ENCODE results near the gene USP34.
"Not testable (repeated sequence)": the region's sequence is repeated elsewhere in the genome, so short reads cannot be mapped to it uniquely, and the experiment has no call there.

Gene USP34

DNA sequence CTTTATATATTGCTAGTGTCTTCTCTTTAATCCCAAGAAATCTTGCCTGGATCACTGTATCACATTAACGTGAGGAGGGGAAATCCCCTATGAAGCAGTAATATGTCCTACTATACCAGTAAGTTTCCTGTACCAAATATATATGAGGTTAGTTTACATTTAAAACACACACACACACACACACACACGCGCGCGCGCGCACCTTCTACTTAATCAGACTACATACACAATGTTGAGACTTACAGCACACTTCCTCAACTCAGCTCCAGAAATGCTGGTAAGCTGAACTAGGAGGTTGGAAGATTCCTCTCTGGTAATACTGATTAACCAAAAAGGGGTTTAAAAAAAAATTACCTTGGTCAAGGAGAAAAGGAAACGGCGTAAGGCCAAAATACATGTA lies 49.3 kb downstream of the USP34 start:
- no peak for DNase-seq

GRCh38 chr2:61420991-61421544 lies 49.8 kb downstream of the USP34 start:
- no peak for DNase-seq

DNA sequence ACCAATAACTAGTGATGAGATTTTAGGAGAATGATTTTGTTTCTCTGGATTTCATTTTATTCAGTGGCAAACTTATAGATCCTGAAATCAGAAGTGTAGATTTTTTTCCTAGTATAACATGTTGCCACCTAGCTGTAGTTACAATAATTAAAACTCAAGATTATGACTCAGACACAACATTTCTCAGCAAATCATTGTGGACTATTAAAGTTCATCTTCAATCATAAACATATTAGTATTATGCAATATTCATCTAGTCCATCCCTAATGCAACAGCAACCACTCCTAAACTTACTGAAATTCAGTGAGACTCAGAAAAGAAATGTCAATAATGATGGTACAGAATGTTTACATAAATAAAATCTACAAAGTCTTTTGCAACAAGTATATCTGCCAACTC lies 51.3 kb downstream of the USP34 start:
- no peak for DNase-seq

DNA sequence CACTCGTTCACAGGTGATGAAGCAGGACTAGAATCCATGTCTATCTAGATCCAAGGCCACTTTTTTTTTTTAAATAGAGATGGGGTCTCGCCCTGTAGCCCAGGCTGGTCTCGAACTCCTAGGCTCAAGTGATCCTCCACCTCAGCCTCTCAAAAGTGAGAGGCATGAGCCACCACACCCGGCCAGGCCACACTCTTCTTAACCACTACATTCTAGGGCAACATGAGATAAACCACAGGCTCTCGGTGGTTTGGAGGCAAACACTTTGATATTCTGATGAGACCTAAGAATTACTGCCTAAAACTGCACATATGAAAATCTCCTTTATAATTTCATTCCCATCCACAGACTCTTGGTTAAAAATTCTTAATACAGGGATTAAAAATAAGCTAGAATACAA lies 51.8 kb downstream of the USP34 start:
- no peak for DNase-seq

- DNase-seq: no peak
Observed at GRCh38 chr2:61416871-61417645, 53.8 kb downstream of the USP34 start.

GRCh38 chr2:61415265-61415664 lies 55.6 kb downstream of the USP34 start:
- DNase-seq: no peak

DNA sequence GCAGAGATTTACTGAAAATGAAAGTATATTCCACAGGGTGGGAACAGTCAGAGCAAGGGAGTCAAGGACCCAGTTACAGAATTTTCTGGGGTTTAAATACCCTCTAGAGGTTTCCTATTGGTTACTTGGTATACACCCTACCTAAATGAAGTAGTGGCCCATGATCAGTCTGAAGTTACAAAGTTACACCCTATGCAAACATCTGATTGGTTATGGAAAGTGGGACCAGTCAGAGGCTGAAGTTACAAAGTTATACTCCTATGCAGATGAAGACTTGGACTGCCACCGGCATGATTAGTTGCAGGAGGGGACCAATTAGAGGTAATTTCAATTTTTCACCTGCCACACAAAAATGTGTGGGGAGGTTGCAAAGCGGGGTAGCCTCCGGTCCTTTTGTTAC lies 56.2 kb downstream of the USP34 start:
- no peak for DNase-seq

GRCh38 chr2:61411109-61411508 lies 59.8 kb downstream of the USP34 start:
- no peak for DNase-seq

DNA sequence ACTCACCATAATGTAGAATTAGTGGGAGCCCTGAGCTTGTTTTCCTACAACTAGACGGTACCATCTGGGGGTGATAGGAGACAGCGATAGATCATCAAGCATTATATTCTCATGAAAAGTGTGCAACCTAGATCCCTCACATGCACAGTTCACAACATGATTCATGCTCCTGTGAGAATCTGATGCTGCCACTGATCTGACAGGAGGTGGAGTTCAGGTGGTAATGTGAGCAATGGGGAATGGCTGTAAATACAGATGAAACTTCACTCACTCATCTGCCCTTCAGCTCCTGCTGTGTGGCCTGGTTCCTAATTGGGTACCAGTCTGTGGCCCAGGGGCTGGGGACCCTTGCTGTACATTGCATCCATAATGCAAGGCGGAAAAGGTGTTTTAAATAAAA lies 60.7 kb downstream of the USP34 start:
- no peak for DNase-seq

DNA sequence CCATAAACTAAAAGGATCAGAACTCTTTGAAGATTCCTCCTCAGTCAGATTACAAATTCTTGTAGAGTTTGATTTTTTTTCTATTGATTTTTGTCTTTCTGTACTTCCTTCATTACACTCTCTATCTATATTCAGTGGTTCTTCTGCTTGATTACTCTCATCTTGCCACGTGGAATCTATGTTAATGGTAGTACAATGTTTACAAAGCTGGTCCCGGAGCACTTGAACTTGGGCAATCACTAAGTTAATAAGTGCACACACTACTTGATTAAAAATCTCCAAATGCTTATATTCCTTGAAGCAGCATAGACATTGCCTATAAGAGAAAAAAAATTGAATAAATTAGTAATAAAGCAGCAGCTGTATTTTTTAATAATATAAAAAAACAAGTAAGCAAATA lies 65.1 kb downstream of the USP34 start:
- DNase-seq: no peak

- DNase-seq: no peak
Observed at GRCh38 chr2:61404438-61404837, 66.4 kb downstream of the USP34 start.

DNA sequence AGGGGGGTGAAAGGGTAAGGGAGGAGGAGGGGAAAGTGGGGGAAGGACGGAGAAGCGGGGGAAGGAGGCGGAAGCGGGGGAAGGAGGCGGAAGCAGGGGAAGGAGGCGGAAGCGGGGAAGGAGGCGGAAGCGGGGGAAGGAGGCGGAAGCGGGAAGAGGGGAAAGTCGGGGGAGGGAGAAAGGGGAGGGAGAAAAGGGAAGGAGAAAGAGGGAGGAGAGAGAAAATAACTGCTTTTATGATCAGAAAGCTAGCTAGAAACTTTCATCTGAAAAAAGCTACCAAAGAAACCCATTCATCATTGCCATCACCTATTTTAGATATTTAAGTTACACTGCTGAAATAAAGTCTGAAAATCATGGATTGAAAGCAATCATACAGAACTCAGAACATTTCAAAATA lies 72.5 kb downstream of the USP34 start:
- no peak for DNase-seq

GRCh38 chr2:61396005-61396404 lies 74.9 kb downstream of the USP34 start:
- DNase-seq: no peak

GRCh38 chr2:61387588-61387987 lies 83.3 kb downstream of the USP34 start:
- not testable (repeated sequence) for DNase-seq

GRCh38 chr2:61380882-61381197 lies 90.0 kb downstream of the USP34 start:
- DNase-seq: not testable (repeated sequence)

GRCh38 chr2:61380056-61380881 lies 90.6 kb downstream of the USP34 start:
- no peak for DNase-seq

DNA sequence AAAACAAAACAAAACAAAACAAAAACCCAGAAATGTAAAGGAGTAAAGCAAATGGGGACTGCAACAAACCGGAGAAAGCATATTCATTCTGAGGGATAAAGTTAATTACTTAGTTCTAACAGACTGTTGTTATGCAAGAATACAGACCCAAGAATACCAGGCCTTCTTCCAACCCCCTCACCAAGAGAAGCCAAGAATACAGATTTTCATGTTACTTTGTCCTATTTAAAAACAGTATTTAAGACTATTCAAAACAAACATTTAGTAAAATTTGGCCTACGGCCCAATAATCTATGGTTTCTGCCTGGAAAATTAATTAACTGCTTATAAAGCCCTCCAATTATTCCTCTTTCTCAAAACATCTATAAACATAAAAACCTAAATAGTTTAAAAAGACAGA lies 91.4 kb downstream of the USP34 start:
- DNase-seq: no peak

GRCh38 chr2:61378281-61378680 lies 92.6 kb downstream of the USP34 start:
- DNase-seq: no peak

DNA sequence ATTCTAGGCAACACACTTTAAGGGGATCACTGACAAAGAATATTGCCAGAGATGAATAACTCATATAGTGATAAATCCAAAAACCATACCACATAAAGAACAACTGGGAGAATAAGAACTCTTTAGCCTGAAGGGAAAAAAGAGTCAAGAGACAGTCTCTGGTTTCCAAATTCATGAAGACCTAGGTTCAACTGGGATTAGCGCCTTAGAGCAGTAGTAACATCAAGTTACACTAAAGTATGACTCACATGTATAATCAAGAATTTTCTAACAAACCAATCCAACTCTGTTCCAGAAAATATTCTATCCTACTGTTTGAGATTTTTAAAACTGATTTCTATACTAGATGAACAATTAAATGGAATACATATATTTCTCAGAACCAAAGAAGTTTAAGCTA lies 93.8 kb downstream of the USP34 start:
- DNase-seq: no peak

- DNase-seq: no peak
Observed at GRCh38 chr2:61376211-61376610, 94.7 kb downstream of the USP34 start.

DNA sequence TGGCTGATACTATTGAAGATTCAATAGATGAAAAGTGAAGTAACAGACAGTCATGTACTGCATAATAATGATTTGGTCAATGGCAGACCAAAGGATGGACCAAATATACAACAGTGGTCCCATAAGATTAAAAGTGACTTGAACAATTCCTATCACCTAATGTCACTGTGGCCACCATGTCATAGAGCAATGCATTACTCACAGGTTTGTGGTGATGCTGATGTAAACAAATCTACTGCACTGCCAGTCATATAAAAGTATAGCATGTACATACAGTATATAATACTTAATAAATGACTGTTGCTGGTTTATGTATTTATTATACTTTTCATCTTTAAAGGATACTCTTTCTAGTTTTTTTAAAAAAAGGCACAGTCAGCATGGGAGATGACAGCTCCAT lies 99.9 kb downstream of the USP34 start:
- DNase-seq: no peak

DNA sequence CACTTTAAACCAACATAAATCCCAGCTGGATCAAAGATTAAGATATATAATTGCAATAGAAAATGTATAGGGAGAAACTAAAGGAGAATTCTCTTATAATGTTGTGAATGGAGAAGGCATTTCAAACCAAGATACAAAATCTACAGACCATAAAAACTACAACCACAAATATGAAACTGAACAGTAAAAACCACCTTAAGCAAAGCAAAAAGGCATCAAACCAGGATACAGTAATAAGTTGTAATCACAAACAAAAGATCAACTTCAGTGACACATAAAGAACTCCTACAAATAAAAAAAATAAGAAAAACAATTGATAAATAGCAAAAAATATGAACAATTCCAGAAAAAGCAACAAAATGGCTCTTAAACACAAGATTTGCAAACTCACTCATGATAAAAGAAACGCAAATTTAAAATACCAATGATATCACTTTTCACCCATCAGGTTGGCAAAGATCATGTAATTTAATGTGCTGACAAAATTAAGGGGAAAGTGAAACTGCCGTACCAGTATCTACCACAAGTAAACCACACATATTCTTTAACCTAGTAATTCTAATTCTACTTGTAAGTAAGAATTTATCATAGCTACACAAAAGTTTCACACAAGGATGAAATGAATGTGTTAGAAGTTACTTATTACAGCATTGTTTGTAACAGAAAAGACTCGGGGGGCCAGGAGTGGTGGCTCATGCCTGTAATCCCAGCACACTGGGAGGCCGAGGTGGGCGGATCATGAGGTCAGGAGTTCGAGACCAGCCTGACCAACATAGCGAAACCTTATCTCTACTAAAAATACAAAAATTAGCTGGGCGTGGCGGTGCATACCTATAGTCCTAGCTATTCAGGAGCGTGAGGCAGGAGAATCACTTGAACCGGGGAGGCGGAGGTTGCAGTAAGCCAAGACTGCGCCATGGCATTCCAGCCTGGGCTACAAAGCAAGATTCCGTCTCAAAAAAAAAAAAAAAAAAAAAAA lies 101.9 kb downstream of the USP34 start:
- DNase-seq: no peak

DNA sequence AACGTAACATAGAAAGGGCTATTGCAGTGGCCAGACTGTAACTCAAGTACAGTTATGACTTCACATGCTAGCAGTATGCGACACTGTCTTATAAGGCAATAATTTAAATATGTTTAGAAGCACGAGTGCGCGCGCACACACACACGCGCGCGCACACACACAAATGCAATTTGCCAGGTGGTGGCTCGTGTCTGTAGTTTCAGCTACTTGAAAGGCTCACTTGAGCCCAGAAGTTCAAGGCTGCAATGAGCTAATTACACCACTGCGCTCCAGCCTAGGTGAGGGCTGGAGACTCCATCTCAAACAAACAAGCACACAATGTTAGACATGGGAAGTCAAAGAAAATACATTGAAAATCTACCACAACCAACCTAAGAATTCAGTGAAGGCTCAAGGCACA lies 103.7 kb downstream of the USP34 start:
- no peak for DNase-seq

Measured in NCI-H526 (cell line).